Pancreas (tissue), 10 donors: ENCODE results near the gene SCLY. TPM values are rescaled to one million over a fixed set of nuclear protein-coding genes. Genes with fewer than 3 reads are reported as not detected.

Experiments used
- ATAC-seq, 4 donors: fragments of 200-7000 bp; cut with Tn5 transposase; one replicate each; pipeline versions ENCODE4 v1.8.0 to v1.9.1; 2020; ENCODE audit warnings: mild to moderate bottlenecking in 4 of 4, moderate library complexity in 4 of 4
- DNase-seq, 6 donors: peaks; one replicate each; pipeline ENCODE4 v3.0.0-alpha.2; 2020
- FAIRE-seq: peaks from 2 replicates; lab custom pipeline; 2012; peaks lifted over from hg19 to GRCh38; lab: Jason Lieb, UNC
- H3K27ac ChIP-seq, 4 donors: fragments of 200-600 bp; sonication (generic); 1 replicate in 3 of 4; 2 replicates in 1 of 4; pipeline versions ENCODE4 v1.5.0 to v1.8.0; 2020
- H3K27me3 ChIP-seq, 4 donors: fragments of 200-600 bp; one replicate each; pipeline ENCODE4 v1.8.0; 2021
- H3K36me3 ChIP-seq, 3 donors: fragments of 200-600 bp; sonication (generic) in 1 of 3; one replicate each; pipeline versions ENCODE4 v1.5.0 to v1.8.0; 2020 to 2021
- H3K4me1 ChIP-seq, 3 donors: fragments of 200-600 bp; one replicate each; pipeline ENCODE4 v1.8.0; 2021
- H3K4me3 ChIP-seq, 4 donors: fragments of 200-600 bp; sonication (generic) in 2 of 4; one replicate each; pipeline versions ENCODE4 v1.5.0 to v1.8.0; 2020 to 2021
- H3K9me3 ChIP-seq, 4 donors: fragments of 200-600 bp; one replicate each; pipeline ENCODE4 v1.8.0; 2021
- WGBS, 2 donors: extraction: QIAGEN DNeasy Blood & Tissue Kit; methylation state at CpG; one replicate each; pipeline ENCODE4 v1.1.7; 2013; 5-methylcytosine and 5-hydroxymethylcytosine counted together
- intact Hi-C, 3 donors: fragments of 100-400 bp; cut with DNase I; formaldehyde crosslinking; loops; one replicate each; pipeline versions ENCODE4 v1.11.1 to v1.14.2; 2022
- polyA plus RNA-seq, 2 donors: library from polyadenylated mRNA; stranded (reverse); fragments of 200-250 nt; gene quantifications; one replicate each; pipeline ENCODE4 v1.2.3, GENCODE V29; 2013
- total RNA-seq, 6 donors: library from RNA; stranded (reverse); fragmentation: NEBNext Ultra II Directional in 4 of 6; extraction: Animal tissue kit (Norgen Biotek cat#: 25700) in 4 of 6; gene quantifications; one replicate each; pipeline versions ENCODE4 v1.2.1 to v1.2.4, GENCODE V29; 2021 to 2023
- TF ChIP-seq, protein P1 (sequence below), 4 donors: fragments of 200-600 bp; sonication (generic) in 3 of 4; IDR thresholded peaks; one replicate each; pipeline versions ENCODE4 v1.5.0 to v1.8.0; 2021; ENCODE audit warnings: antibody characterized with exemption in 4 of 4
- donor health status: healthy with polysubstance abuse.
- donor health status: DM: no; HTN: no; CAD: no; lungs with moderate emphysema.
- donor health status: DM: no; HTN: no; CAD: no.
- donor health status: control.
- donor health status: control.
- donor health status: Bipolar disorder and iron deficiency.
- donor health status: DM: yes; HTN: yes; CAD: no.
- donor health status: DM: no; HTN: no; CAD: no.
- donor health status: DM: no; HTN: no; CAD: no.
- donor health status: DM: yes; HTN: yes; CAD: no.

SCLY gene, protein sequence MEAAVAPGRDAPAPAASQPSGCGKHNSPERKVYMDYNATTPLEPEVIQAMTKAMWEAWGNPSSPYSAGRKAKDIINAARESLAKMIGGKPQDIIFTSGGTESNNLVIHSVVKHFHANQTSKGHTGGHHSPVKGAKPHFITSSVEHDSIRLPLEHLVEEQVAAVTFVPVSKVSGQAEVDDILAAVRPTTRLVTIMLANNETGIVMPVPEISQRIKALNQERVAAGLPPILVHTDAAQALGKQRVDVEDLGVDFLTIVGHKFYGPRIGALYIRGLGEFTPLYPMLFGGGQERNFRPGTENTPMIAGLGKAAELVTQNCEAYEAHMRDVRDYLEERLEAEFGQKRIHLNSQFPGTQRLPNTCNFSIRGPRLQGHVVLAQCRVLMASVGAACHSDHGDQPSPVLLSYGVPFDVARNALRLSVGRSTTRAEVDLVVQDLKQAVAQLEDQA
- 10 to 100 TPM; 16.7 to 33.5 (median 29.0) TPM for total RNA-seq
- 10 to 100 TPM; 13.8 to 17.1 TPM for polyA plus RNA-seq

DNA sequence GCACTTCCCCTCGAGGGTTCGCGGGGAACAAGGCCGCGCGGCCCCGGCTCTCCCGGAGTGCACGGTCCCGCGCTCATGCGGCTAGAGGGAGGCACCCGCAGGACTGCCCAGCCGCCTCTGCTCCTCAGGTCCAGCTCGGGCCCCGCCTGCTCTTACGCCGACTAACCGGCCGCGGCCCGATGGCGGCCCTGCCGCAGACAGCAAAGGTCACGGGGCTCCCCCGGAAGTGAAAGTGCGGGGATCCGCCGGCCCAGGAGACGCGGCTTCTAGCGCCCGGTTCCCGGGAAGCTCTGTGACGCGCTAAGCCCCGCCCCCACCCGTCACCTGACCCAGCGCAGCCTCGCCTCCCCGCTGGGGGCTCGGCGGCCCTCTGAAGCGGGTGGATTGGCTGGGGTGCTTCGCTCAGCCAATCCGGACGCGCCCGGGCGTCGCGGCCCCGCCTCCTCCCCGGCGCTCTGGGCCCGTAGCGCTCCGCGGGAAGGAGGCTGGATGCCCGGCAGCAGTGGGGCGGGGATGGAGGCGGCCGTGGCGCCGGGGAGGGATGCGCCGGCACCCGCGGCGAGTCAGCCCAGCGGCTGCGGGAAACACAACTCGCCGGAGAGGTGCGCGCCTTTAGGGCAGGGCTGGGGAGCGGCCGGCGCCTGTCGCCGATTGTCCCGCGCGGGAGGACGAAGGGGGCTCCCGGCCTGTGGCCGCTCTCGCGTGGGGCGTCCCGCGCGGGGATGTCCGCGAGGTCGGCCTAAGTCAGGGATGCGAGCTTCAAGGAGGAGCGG lies at the start of gene SCLY:
TSS of gene SCLY (plus strand) at position 460 of the 773 bp plus-strand sequence. CDS start at position 514, 54 bp downstream.
- peaks cover 31 to 37% (median 35%) of the 10 kb centered on the region in 3 donors for H3K4me1 ChIP-seq
- 0 to 1% methylated on average over 66 to 98 of the region's 98 CpGs for WGBS, 2 donors
- peak within 1 kb of the TSS; percentile 74 to 87 (median 83) for H3K27ac ChIP-seq
- ATAC-seq (peak; percentile 93 to 98 (median 96)), FAIRE-seq (no peak), DNase-seq (peak; percentile 97 to 99 (median 98))
- TF ChIP-seq, protein P1, sequence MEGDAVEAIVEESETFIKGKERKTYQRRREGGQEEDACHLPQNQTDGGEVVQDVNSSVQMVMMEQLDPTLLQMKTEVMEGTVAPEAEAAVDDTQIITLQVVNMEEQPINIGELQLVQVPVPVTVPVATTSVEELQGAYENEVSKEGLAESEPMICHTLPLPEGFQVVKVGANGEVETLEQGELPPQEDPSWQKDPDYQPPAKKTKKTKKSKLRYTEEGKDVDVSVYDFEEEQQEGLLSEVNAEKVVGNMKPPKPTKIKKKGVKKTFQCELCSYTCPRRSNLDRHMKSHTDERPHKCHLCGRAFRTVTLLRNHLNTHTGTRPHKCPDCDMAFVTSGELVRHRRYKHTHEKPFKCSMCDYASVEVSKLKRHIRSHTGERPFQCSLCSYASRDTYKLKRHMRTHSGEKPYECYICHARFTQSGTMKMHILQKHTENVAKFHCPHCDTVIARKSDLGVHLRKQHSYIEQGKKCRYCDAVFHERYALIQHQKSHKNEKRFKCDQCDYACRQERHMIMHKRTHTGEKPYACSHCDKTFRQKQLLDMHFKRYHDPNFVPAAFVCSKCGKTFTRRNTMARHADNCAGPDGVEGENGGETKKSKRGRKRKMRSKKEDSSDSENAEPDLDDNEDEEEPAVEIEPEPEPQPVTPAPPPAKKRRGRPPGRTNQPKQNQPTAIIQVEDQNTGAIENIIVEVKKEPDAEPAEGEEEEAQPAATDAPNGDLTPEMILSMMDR (IDR thresholded peaks at IDR 0.05): no peak
- intact Hi-C loops: no loop called here
- peak within 1 kb of the TSS; percentile 69 to 98 (median 92) for H3K4me3 ChIP-seq
- no peaks in the 10 kb centered on the region for H3K9me3 ChIP-seq
- H3K27me3 ChIP-seq: no peaks in the 10 kb centered on the region
- H3K36me3 ChIP-seq: peaks cover 0 to under 1% (median 0%) of the 10 kb centered on the region in 3 donors

GRCh38 chr2:238013806-238014205 lies 47.0 kb upstream of the SCLY start:
- Histone ChIP-seq H3K9me3 (no peaks in the 10 kb centered on the region), H3K36me3 (peaks cover 0 to 9% (median 0%) of the 10 kb centered on the region in 3 donors), H3K27ac (no peak overlapping the region), H3K4me1 (no peaks in the 10 kb centered on the region), H3K4me3 (no peak overlapping the region), H3K27me3 (no peaks in the 10 kb centered on the region)
- no peak for FAIRE-seq
- ATAC-seq: no peak
- TF ChIP-seq, protein P1 (IDR thresholded peaks at IDR 0.05): no peak
- no peak for DNase-seq
- WGBS, 2 donors: 92 to 94% methylated on average over 7 of the region's 7 CpGs
- intact Hi-C loops: no loop called here

- Histone ChIP-seq H3K4me3 (no peak overlapping the region), H3K36me3 (peaks cover 0 to 15% (median 0%) of the 10 kb centered on the region in 3 donors), H3K9me3 (no peaks in the 10 kb centered on the region), H3K4me1 (no peaks in the 10 kb centered on the region), H3K27ac (no peak overlapping the region), H3K27me3 (no peaks in the 10 kb centered on the region)
- TF ChIP-seq, protein P1 (IDR thresholded peaks at IDR 0.05): no peak
- no peak for FAIRE-seq
- ATAC-seq: peak in 1 of 4 donors; percentile 44
- intact Hi-C loops: no loop called here
- no peak for DNase-seq
- WGBS, 2 donors: 73 to 96% methylated on average over 4 of the region's 4 CpGs
These were observed 45.1 kb upstream of the SCLY start for GRCh38 chr2:238015705-238016104.

GRCh38 chr2:238016526-238016925 lies 44.3 kb upstream of the SCLY start:
- WGBS, 2 donors: 85% methylated on average over 8 of the region's 8 CpGs
- H3K9me3 ChIP-seq: no peaks in the 10 kb centered on the region
- no peak for DNase-seq
- peaks cover 0 to 15% (median 0%) of the 10 kb centered on the region in 3 donors for H3K36me3 ChIP-seq
- FAIRE-seq: no peak
- no peaks in the 10 kb centered on the region for H3K27me3 ChIP-seq
- H3K4me1 ChIP-seq: no peaks in the 10 kb centered on the region
- TF ChIP-seq, protein P1 (IDR thresholded peaks at IDR 0.05): no peak
- intact Hi-C loops: no loop called here
- H3K4me3 ChIP-seq: no peak overlapping the region
- no peak for ATAC-seq
- no peak overlapping the region for H3K27ac ChIP-seq
